NAMALWA (cell line): ENCODE measurements around the gene FAM110A.
"Not testable (repeated sequence)": the region's sequence is repeated elsewhere in the genome, so short reads cannot be mapped to it uniquely, and the experiment has no call there.

Experiments used
- DNase-seq: peaks from one replicate; pipeline ENCODE4 v3.0.0-alpha.2; 2015; ENCODE audit warnings: low spot score

Gene FAM110A

GRCh38 chr20:823574-823902 lies 10.0 kb upstream of the FAM110A start:
- DNase-seq, result no peak

DNA sequence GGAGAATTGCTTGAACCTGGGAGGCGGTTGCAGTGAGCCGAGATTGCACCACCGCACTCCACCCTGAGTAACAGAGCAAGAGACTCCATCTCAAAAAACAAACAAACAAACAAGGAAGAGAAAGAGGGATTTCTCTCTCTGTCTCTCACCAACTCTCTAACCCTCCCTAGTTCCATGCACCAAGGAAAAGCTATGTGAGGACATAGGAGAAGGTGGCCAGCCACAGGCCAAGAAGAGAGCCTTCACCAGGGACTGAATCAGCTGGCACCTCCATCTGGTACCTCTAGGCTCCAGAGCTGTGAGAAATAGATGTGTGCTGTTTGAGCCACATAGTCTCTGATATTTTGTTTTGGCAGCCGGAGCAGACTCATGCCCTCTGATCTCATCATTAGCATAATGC lies 9.0 kb upstream of the FAM110A start:
- DNase-seq, result no peak

GRCh38 chr20:824916-825315 lies 8.6 kb upstream of the FAM110A start:
- DNase-seq, result no peak

GRCh38 chr20:825710-826421 lies 7.6 kb upstream of the FAM110A start:
- DNase-seq, result no peak

- DNase-seq, result no peak
Observed at GRCh38 chr20:826695-827323, 6.7 kb upstream of the FAM110A start.

GRCh38 chr20:827981-828380 lies 5.5 kb upstream of the FAM110A start:
- DNase-seq, result not testable (repeated sequence)

DNA sequence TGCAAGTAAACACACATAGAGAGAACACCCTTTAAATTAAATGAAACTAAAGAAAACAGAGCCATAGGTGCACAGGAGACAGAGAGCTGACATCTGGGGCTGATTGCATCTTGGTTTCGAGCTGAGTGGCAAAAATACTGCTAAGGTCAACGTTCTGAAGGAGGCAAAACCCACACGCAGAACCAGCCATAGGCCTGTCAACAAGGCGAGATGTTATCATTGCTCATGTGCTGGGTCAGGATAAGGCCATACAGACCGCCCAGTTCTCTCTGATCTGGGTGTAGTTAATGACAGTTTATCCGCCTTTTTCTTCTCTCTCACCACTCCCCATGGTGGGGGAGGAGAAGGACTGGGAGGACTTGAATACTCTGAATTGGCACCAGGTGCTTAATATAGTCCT lies 4.5 kb upstream of the FAM110A start:
- no peak for DNase-seq

DNA sequence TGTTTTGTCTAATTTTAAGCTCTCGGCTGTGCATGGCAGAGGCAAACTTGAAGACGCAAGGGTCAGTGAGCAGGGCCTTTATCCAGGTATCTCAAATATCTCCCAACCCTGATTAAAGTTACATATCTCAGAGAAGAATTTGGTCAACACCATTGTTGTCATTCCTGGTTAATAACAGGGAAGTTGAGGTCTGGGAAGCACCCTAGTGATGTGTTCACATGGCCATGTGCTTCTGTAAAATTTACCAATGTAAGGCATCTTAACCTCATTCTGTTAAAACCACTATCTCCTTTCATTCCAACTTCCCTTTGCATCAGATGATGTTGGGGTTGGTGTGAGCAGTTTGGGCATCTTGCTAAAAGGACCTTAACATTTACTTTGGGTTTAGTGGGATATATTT lies 4.0 kb upstream of the FAM110A start:
- no peak for DNase-seq

GRCh38 chr20:830011-830521 lies 3.4 kb upstream of the FAM110A start:
- DNase-seq, result no peak

DNA sequence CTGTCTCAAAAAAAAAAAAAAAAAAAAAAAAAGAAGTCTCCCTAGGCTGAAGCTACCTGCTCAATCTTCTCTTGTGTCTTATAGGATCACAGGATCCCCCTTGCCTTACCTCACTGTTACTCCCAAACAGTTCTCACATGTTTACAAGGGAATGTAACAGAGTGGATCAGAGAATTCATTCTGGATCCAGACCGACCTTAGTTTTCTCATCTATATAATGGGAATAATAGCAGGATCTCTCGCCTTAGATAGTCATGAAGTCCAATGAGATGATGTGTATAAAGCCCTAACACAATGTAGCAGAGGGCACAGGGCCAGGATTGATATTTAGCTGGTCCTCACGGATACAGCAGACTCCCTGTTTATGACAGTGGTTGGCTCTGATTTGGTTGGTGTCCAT lies 2.3 kb upstream of the FAM110A start:
- DNase-seq, result no peak

- no peak for DNase-seq
Observed at GRCh38 chr20:831956-832355, 1.6 kb upstream of the FAM110A start.

DNA sequence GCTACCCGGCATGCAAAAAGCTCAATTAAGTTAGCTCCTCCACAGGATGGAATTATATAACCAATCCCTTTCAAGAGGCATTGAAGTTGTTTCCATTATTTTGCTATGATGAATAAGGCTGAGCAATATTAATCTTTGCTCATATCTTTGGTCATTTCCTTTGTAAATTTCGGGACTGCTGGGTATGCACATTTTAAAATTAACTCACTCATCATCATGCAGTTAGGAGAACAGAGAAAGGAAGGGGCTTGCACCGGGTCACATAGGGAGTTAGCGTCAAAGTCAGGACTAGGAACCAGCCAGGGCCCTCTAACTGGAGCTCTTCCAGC lies 430 bp upstream of the FAM110A start:
- DNase-seq, result no peak

GRCh38 chr20:834151-834746 lies 734 bp downstream of the FAM110A start:
- DNase-seq, result peak; percentile 23

DNA sequence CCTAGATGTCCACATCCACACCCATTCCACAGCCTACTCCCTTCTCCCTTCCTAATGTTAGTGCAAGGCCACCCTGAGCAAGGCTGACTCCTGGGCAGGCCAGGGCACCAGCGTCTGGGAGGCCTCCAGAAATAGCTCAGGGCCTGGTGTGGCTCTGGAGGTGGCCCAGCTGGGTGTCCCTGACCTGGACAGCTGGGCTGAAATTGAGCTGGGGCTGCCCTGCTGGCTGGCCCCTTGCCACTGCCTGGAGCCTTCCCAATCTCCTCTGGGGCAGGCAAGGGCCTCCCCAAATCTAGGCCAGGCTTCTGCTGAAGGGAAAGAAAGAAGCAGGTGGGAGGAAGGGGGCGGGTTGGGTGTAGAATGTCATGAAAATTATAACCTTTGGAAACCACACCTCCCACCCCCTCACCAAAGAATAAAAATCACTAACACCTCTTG lies 2.1 kb downstream of the FAM110A start:
- DNase-seq, result no peak

GRCh38 chr20:836190-836589 lies 2.7 kb downstream of the FAM110A start:
- DNase-seq, result no peak

DNA sequence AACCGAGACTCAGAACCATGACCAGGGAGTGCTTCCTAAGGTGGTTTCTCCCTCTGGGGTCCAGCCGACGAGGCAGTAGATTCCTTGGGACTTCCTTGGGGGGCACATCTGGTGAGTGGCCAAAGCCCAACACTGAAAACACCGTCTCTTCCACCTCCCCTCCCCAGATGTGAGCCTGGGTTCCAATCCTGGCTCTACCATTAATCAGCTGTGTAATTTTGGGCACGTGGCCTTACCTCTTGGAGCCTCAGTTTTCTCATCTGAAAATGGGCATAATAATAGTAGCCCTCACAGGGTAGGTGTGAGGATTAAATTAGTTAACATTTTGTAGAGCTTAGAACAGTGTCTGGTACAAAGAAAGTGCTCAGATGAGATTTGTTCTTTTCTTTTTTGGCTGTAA lies 5.5 kb downstream of the FAM110A start:
- no peak for DNase-seq

DNA sequence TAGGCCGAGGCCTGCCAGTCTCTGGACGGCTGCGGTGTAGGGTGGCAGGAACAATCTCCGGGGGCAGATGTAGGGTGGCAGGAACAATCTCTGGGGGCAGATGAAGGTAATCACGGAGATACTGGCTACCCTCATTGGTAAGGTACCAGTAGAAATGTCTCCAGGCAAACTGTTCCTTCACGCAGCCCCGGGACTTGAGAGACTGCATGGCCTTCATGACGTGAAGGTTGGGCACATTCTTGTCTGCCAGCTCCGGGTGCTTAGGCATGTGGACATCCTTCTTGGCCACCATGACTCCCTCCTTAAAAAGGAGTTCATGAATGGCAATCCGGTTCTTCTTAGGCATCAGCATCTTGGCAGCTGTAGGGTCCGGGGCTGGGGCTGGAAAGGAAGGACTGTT lies 6.1 kb downstream of the FAM110A start:
- no peak for DNase-seq

- DNase-seq, result no peak
Observed at GRCh38 chr20:840503-840857, 7.0 kb downstream of the FAM110A start.

DNA sequence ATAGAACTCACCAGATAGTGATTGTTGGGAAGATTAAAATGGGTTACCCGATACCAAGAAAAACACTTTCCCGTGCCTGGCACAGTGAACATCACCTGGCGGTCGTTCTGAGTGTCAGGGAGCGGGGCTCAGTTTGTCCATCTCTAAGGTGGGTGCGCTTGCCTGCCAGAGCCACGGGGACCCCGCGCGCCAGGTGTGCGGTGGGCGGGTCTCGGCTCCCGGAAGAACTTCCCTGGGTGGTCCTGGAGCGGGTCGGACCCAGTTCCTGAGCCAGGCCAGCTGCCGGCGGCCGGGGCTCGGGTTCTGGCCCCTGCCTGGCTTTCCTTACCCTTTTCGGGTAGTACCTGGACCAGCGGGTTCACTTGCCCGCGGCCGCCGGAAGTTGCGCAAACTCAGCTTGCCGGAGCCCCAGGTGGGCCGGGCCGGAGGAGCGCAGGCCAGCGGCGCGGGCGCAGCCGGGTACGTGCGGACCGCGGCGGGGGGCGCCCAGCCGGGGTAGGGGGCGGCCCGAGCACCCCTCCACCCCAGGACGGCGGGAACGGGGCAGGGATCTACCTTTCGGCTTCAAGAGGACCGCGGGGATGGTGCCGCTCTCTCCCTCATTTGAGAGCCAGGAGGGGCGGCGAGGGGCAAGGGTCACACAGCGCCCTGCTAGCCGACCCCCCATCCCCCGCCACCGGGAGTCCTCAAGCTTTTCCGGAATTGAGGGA lies 7.5 kb downstream of the FAM110A start:
- DNase-seq, result no peak

GRCh38 chr20:841568-842546 lies 8.3 kb downstream of the FAM110A start:
- no peak for DNase-seq

GRCh38 chr20:842547-842940 lies 9.0 kb downstream of the FAM110A start:
- DNase-seq, result no peak

GRCh38 chr20:843912-844311 lies 10.4 kb downstream of the FAM110A start:
- no peak for DNase-seq
